NCI-H526 (cell line): ENCODE data around the gene MOB1A.
"Not testable (repeated sequence)": the region's sequence is repeated elsewhere in the genome, so short reads cannot be mapped to it uniquely, and the experiment has no call there.

Source experiments
- DNase-seq, 2 experiments: peaks; one replicate each; lab custom pipeline; 2025; lab: John Stamatoyannopoulos, UW

The MOB1A gene

GRCh38 chr2:74178211-74179062 lies at the start of gene MOB1A:
MOB1A (minus strand) TSS chr2:74178879; CDS start chr2:74178674, 205 bp downstream.
- DNase-seq = peak; percentile 96 to 99

GRCh38 chr2:74227646-74228045 lies 49.0 kb upstream of the MOB1A start:
- peak in 1 of 2 experiments; percentile 23 for DNase-seq

GRCh38 chr2:74226648-74227213 lies 48.1 kb upstream of the MOB1A start:
- DNase-seq = no peak

- DNase-seq = peak in 1 of 2 experiments; percentile 44
Observed at GRCh38 chr2:74225698-74226459, 47.2 kb upstream of the MOB1A start.

GRCh38 chr2:74223941-74224770 lies 45.5 kb upstream of the MOB1A start:
- no peak for DNase-seq

- DNase-seq = no peak
Observed at GRCh38 chr2:74222300-74222650, 43.6 kb upstream of the MOB1A start.

- peak in 1 of 2 experiments; percentile 1 for DNase-seq
Observed at GRCh38 chr2:74221604-74222299, 43.1 kb upstream of the MOB1A start.

- DNase-seq = no peak
Observed at GRCh38 chr2:74221091-74221490, 42.4 kb upstream of the MOB1A start.

- DNase-seq = no peak
Observed at GRCh38 chr2:74219846-74220486, 41.3 kb upstream of the MOB1A start.

GRCh38 chr2:74216642-74217041 lies 38.0 kb upstream of the MOB1A start:
- no peak for DNase-seq

GRCh38 chr2:74215771-74216170 lies 37.1 kb upstream of the MOB1A start:
- not testable (repeated sequence) for DNase-seq

GRCh38 chr2:74212702-74213410 lies 34.2 kb upstream of the MOB1A start:
- DNase-seq = no peak

- DNase-seq = no peak
Observed at GRCh38 chr2:74206180-74206688, 27.6 kb upstream of the MOB1A start.

GRCh38 chr2:74205596-74205995 lies 26.9 kb upstream of the MOB1A start:
- peak in 1 of 2 experiments; percentile 22 for DNase-seq

GRCh38 chr2:74205113-74205512 lies 26.4 kb upstream of the MOB1A start:
- no peak for DNase-seq

GRCh38 chr2:74204436-74204835 lies 25.8 kb upstream of the MOB1A start:
- no peak for DNase-seq

- DNase-seq = no peak
Observed at GRCh38 chr2:74201596-74201995, 22.9 kb upstream of the MOB1A start.

- DNase-seq = no peak
Observed at GRCh38 chr2:74201196-74201595, 22.5 kb upstream of the MOB1A start.

GRCh38 chr2:74199871-74200305 lies 21.2 kb upstream of the MOB1A start:
- DNase-seq = no peak

GRCh38 chr2:74199275-74199701 lies 20.6 kb upstream of the MOB1A start:
- peak in 1 of 2 experiments; percentile 49 for DNase-seq
